Kidney (tissue), 14 donors: ENCODE measurements around the gene QKI. TPM values are rescaled to one million over a fixed set of nuclear protein-coding genes. Genes with fewer than 3 reads are reported as not detected.

ENCODE experiments used
- DNase-seq, 5 donors: peaks; one replicate each; pipeline ENCODE4 v3.0.0-alpha.2; 2013 to 2020
- FAIRE-seq: peaks from 2 replicates; lab custom pipeline; 2012; peaks lifted over from hg19 to GRCh38; lab: Jason Lieb, UNC
- H3K27ac ChIP-seq, 2 donors: one replicate each; pipeline ENCODE4 v1.7.0; 2013; ENCODE audit warnings: low read depth in 2 of 2, low read length in 2 of 2, inconsistent platforms in 1 of 2
- H3K27me3 ChIP-seq: one replicate; pipeline ENCODE4 v1.7.1; 2013; ENCODE audit warnings: low read length, inconsistent platforms; ENCODE audit not compliant: control insufficient read depth, insufficient read depth
- H3K36me3 ChIP-seq, 3 donors: one replicate each; pipeline versions ENCODE4 v1.7.0 to v1.7.1; 2013; ENCODE audit warnings: low read length in 3 of 3, control low read depth in 1 of 3, inconsistent platforms in 1 of 3; ENCODE audit not compliant: insufficient read depth in 3 of 3, control insufficient read depth in 2 of 3
- H3K4me1 ChIP-seq, 3 donors: one replicate each; pipeline versions ENCODE4 v1.7.0 to v1.7.1; 2013; ENCODE audit warnings: low read length in 3 of 3, inconsistent platforms in 1 of 3, low read depth in 1 of 3; ENCODE audit not compliant: control insufficient read depth in 2 of 3, insufficient read depth in 2 of 3
- H3K4me3 ChIP-seq, 3 donors: one replicate each; pipeline versions ENCODE4 v1.7.0 to v1.8.1; 2013; ENCODE audit warnings: low read length in 3 of 3, control low read depth in 1 of 3, inconsistent platforms in 1 of 3
- H3K9ac ChIP-seq, 3 donors: one replicate each; pipeline versions ENCODE4 v1.7.0 to v1.7.1; 2013; ENCODE audit warnings: low read length in 3 of 3, control low read depth in 1 of 3, inconsistent platforms in 1 of 3
- H3K9me3 ChIP-seq, 3 donors: one replicate each; pipeline versions ENCODE4 v1.7.0 to v1.7.1; 2013; ENCODE audit warnings: low read length in 3 of 3, control low read depth in 1 of 3, inconsistent platforms in 1 of 3; ENCODE audit not compliant: control insufficient read depth in 2 of 3, insufficient read depth in 1 of 3
- CTCF ChIP-seq: IDR thresholded peaks from 3 replicates; pipeline ENCODE4 v1.5.1; 2012; ENCODE audit warnings: mild to moderate bottlenecking, moderate library complexity, borderline replicate concordance; ENCODE audit not compliant: insufficient read depth; ENCODE audit errors: extremely low read depth
- intact Hi-C: fragments of 100-400 bp; cut with DNase I; formaldehyde crosslinking; loops from one replicate; pipeline ENCODE4 v1.11.1; 2022
- polyA plus RNA-seq: library from polyadenylated mRNA; stranded (reverse); fragments of 350-450 nt; fragmentation: Illumina TruSeq; extraction: RNeasy Lipid Tissue Mini Kit (QIAGEN cat#74804); gene quantifications from one replicate; pipeline ENCODE4 v1.2.3, GENCODE V29; 2014; ENCODE audit warnings: low read depth, low replicate concordance; ENCODE audit not compliant: insufficient read depth
- total RNA-seq: library from RNA; stranded (reverse); fragmentation: NEBNext Ultra II Directional; extraction: Animal tissue kit (Norgen Biotek cat#: 25700); gene quantifications from one replicate; pipeline ENCODE4 v1.2.1, GENCODE V29; 2021
- donor health status: control.
- donor health status: control.
- donor health status: control.
- donor health status: control.
- donor health status: control.
- donor health status: DM: yes; HTN: yes; CAD: no.
- donor health status: Normal renal cell carcinoma (clear cell type).

The QKI gene
- total and polyA plus RNA-seq, 2 donors from 2014 or later = 17.6 to 121 TPM

DNA sequence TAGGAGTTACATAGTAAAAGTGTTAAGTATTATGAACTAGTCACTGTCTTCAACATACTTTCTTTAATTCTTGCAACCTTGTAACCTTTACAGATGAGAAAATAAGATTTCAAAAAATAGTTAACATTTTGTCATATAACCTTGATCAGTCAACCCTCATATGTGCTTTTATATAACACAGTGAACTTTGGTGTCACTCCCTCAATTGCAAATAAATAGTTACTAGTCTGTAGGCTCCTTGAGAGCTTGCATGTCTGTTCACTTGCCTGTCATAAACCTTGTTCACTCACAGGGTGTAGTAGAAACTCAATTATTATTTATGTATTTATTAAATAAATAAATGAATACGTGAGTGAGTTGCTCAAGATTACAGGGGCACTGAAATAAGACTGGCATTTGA is 107.5 kb downstream of the QKI start:
- Histone ChIP-seq H3K9me3 (no peaks in the 10 kb centered on the region), H3K4me3 (no peak overlapping the region), H3K27ac (no peak overlapping the region), H3K9ac (no peak overlapping the region), H3K27me3 (no peaks in the 10 kb centered on the region), H3K4me1 (peaks cover 0 to 18% (median 5%) of the 10 kb centered on the region in 3 donors), H3K36me3 (no peaks in the 10 kb centered on the region)
- DNase-seq (no peak), FAIRE-seq (no peak)
- no peak for TF ChIP-seq CTCF
- intact Hi-C loops = no loop called here

GRCh38 chr6:163525926-163526325 is 111.4 kb downstream of the QKI start:
- Histone ChIP-seq H3K36me3 (no peaks in the 10 kb centered on the region), H3K4me1 (peaks cover 0 to 43% (median 12%) of the 10 kb centered on the region in 3 donors), H3K27me3 (no peaks in the 10 kb centered on the region), H3K9ac (no peak overlapping the region), H3K27ac (no peak overlapping the region), H3K9me3 (no peaks in the 10 kb centered on the region), H3K4me3 (no peak overlapping the region)
- no peak for DNase-seq
- intact Hi-C loops = no loop called here
- FAIRE-seq = no peak
- no peak for TF ChIP-seq CTCF

- DNase-seq = peak in 2 of 5 donors; percentile 16 to 22
- FAIRE-seq = peak; percentile 84
- peaks cover 0 to 47% (median 14%) of the 10 kb centered on the region in 3 donors for H3K4me1 ChIP-seq
Measured at GRCh38 chr6:163526346-163526745, 111.8 kb downstream of the QKI start.

More at GRCh38 chr6:163526346-163526745, 111.8 kb downstream of the QKI start:
- Histone ChIP-seq H3K9ac (no peak overlapping the region), H3K27me3 (no peaks in the 10 kb centered on the region), H3K36me3 (no peaks in the 10 kb centered on the region), H3K27ac (no peak overlapping the region), H3K9me3 (no peaks in the 10 kb centered on the region), H3K4me3 (no peak overlapping the region)
- no peak for TF ChIP-seq CTCF
- intact Hi-C loops = no loop called here
